ENCODE results near the gene SHISA2.
"Not testable (repeated sequence)": the region's sequence is repeated elsewhere in the genome, so short reads cannot be mapped to it uniquely, and the experiment has no call there.

The SHISA2 gene

GRCh38 chr13:26051657-26052311 lies at the start of gene SHISA2:
Gene SHISA2, minus strand, starts transcription at chr13:26052016. Its CDS starts 1,041 bp downstream, at chr13:26050975.
- in situ Hi-C loops (cut with HindIII; ENCODE audit: low sequenced_read_pairs), result no loop called here
- peak; percentile 38 for DNase-seq (ENCODE audit: low read depth)
- H3K4me3 ChIP-seq (ENCODE audit: low read depth, low read length), result peak within 1 kb of the TSS; percentile 59

GRCh38 chr13:26095846-26096610 lies 44.2 kb upstream of the SHISA2 start:
- H3K4me3 ChIP-seq (ENCODE audit: low read depth, low read length), result no peak overlapping the region
- in situ Hi-C loops (cut with HindIII; ENCODE audit: low sequenced_read_pairs), result no loop called here

More at GRCh38 chr13:26051657-26052311, at the start of gene SHISA2:
- TF ChIP-seq CTCF (IDR thresholded peaks at IDR 0.05; ENCODE audit: low read depth, low read length, missing control alignments), result no peak

GRCh38 chr13:26095338-26095737 lies 43.5 kb upstream of the SHISA2 start:
- no peak for DNase-seq (ENCODE audit: low read depth)
- in situ Hi-C loops (cut with HindIII; ENCODE audit: low sequenced_read_pairs), result no loop called here
- TF ChIP-seq CTCF (IDR thresholded peaks at IDR 0.05; ENCODE audit: low read depth, low read length, missing control alignments), result no peak
- H3K4me3 ChIP-seq (ENCODE audit: low read depth, low read length), result no peak overlapping the region

More at GRCh38 chr13:26095846-26096610, 44.2 kb upstream of the SHISA2 start:
- no peak for TF ChIP-seq CTCF (IDR thresholded peaks at IDR 0.05; ENCODE audit: low read depth, low read length, missing control alignments)
- no peak for DNase-seq (ENCODE audit: low read depth)

- in situ Hi-C loops (cut with HindIII; ENCODE audit: low sequenced_read_pairs); DNase-seq (ENCODE audit: low read depth); H3K4me3 ChIP-seq (ENCODE audit: low read depth, low read length): not testable (repeated sequence)
These were observed 25.0 kb upstream of the SHISA2 start for GRCh38 chr13:26076821-26077220.

GRCh38 chr13:26075498-26075897 lies 23.7 kb upstream of the SHISA2 start:
- in situ Hi-C loops (cut with HindIII; ENCODE audit: low sequenced_read_pairs), result no loop called here
- no peak overlapping the region for H3K4me3 ChIP-seq (ENCODE audit: low read depth, low read length)
- no peak for DNase-seq (ENCODE audit: low read depth)
- no peak for TF ChIP-seq CTCF (IDR thresholded peaks at IDR 0.05; ENCODE audit: low read depth, low read length, missing control alignments)

GRCh38 chr13:26074706-26075105 lies 22.9 kb upstream of the SHISA2 start:
- H3K4me3 ChIP-seq (ENCODE audit: low read depth, low read length), result no peak overlapping the region
- in situ Hi-C loops (cut with HindIII; ENCODE audit: low sequenced_read_pairs), result no loop called here
- no peak for DNase-seq (ENCODE audit: low read depth)
- TF ChIP-seq CTCF (IDR thresholded peaks at IDR 0.05; ENCODE audit: low read depth, low read length, missing control alignments), result peak; percentile 22

GRCh38 chr13:26072335-26072734 lies 20.5 kb upstream of the SHISA2 start:
- DNase-seq (ENCODE audit: low read depth); in situ Hi-C loops (cut with HindIII; ENCODE audit: low sequenced_read_pairs); H3K4me3 ChIP-seq (ENCODE audit: low read depth, low read length): not testable (repeated sequence)

Measured in astrocyte of the cerebellum (primary cell).